Central memory CD4-positive, alpha-beta T cell (primary cell): ENCODE results near the gene NAIF1.
"Not testable (repeated sequence)": the region's sequence is repeated elsewhere in the genome, so short reads cannot be mapped to it uniquely, and the experiment has no call there.

Experiments used
- DNase-seq: peaks from one replicate; pipeline ENCODE4 v3.0.0; 2022

NAIF1 gene

DNA sequence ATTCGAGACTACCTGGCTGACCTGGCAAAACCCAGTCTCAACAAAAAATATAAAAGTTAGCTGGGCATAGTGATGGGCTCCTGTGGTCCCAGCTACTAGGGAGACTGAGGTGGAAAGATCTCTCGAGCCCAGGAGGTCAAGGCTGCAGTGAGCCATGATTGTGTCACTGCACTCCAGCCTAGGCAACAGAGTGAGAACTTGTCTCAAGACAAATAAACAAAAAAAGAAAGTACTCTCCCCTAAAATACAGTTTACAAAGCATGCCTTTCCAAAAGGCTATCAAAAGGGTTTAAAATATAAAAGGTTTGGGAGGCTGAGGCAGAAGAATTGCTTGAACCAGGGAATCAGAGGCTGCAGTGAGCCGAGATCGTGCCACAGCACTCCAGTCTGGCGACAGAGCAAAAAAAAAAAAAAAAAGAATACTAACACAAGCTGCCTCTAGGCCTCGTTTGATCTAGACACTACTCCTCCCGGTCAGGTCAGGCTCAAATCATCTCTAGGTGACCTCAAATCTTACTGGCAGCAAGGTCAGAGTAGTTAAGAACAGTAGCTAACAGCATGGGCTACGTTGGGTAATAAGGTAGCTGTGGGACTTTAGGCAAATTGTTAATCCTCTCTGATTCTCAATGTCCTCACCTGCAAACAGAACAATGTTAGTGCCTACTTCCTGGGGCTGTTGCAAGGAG, 9.3 kb downstream of the NAIF1 start:
- DNase-seq: no peak

DNA sequence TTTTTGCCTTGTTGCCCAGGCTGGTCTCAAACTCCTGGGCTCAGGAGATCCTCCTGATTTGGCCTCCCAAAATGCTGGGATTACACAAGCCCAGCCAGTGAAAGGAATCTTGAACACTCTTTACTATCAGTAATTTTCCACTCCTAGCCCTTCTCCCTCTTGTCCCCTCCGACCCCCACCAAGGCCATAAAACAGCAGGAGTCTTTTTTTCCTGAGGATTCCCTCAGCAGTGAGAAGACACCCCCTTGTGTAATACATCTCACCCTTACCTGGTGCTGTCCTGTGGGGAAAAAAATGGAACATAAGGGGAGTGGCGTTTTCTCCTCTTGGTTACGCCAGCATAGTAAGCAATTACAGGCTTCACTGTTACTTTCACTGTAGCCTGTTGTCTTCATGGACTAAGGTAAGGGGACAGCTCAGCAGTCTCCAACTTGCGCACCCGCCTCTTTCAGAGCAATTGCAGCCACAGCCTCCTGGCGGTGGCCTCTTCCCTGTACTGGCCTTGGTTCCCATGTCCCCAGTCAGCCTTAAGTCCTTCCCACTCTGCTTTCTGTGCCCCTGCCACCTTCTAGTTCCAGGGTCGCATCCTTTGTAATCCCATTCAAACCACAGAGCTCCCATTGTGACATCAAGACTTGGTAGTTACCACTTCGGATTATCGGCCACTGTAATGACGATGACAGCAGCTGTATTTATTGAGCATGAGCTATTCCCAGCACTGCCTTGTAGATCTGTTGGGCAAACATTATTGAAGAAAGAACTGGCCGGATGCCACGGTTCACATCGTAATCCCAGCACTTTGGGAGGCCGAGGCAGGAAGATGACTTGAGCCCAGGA, 10.0 kb downstream of the NAIF1 start:
- DNase-seq: no peak

DNA sequence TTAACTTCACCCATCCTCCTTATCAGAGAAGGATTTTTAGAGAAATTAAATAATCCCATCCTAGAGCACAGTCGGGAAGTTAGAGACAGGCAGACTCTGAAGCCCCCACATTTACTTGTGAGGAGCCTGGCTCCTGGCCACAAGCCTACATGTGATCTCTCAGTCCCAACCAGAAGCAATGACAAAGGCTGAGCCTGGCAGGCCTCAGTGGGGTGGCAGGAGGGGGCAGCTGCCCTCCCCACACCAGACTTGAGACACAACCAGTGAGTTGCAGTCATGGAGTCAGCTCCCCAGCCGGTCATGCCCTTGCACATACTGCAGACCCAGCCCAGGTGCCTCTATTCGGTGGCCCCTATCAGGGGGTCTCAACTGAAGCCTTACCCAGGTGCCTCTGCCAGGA, 11.0 kb downstream of the NAIF1 start:
- no peak for DNase-seq

DNA sequence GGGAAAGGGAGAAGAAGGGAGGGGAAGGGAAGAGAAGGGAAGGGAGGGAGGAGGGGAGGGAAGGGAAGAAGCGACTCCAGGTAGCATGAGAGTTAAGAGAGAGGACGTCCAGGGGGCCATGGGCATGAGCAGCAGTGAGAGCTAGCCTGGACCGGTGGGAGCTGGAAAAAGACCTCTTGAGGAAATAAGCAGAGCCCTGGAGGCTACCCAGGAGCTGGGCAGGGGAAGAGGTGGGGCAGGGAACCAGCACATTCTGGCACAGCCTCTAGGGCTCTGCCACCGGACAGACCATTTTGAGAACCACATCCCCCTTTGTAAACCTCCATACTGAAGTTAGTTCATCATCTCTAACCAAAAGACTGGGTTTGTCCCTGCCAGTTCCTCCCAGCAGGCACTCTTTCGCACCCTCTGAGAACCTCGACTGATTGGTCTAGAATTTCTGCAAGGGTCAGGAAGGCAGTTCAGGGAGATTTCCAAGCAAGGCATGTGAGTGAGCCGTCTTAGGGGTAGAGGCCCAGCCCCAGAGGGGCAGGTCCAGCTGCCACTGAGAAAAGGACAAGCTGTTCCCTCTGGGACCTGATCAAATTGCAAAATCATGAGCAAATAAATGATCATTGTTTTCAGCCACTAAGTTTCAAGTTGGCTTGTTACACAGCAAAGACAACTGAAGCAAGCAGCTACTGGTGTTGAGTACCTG, 11.6 kb downstream of the NAIF1 start:
- no peak for DNase-seq

DNA sequence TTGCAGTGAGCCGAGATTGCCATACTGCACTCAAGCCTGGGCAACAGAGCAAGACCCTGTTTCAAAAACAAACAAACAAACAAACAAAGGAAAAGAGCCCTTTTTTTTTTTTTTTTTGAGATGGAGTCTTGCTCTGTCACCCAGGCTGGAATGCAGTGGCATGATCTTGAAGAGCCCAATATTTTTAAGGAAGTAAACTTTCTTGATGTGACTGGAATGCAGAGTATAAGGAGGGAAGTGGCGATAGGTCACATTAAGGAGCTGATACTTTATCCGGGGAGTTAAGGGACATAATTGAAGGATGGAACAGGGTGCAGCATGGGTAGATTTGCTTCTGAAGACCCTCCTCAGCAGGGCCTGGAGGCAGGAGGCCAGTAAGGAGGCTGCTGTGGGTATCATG, 13.0 kb downstream of the NAIF1 start:
- DNase-seq: no peak

DNA sequence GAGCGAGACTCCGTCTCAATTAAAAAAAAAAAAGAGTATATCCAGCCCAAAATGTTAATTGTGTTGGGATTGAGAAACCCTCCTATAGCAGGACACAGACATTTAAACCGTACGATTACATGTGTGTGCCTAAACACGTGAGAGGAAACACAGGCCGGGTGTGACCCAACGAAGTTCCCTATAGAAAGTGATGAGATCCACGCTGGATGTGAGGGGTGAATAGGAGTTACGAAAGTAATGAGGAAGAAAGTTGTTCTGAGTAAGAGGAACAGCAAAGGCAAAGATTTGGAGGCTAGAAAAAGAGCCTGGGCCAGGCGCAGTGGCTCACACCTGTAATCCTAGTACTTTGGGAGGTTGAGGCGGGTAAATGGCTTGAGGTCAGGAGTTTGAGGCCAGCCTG, 13.6 kb downstream of the NAIF1 start:
- DNase-seq: no peak

DNA sequence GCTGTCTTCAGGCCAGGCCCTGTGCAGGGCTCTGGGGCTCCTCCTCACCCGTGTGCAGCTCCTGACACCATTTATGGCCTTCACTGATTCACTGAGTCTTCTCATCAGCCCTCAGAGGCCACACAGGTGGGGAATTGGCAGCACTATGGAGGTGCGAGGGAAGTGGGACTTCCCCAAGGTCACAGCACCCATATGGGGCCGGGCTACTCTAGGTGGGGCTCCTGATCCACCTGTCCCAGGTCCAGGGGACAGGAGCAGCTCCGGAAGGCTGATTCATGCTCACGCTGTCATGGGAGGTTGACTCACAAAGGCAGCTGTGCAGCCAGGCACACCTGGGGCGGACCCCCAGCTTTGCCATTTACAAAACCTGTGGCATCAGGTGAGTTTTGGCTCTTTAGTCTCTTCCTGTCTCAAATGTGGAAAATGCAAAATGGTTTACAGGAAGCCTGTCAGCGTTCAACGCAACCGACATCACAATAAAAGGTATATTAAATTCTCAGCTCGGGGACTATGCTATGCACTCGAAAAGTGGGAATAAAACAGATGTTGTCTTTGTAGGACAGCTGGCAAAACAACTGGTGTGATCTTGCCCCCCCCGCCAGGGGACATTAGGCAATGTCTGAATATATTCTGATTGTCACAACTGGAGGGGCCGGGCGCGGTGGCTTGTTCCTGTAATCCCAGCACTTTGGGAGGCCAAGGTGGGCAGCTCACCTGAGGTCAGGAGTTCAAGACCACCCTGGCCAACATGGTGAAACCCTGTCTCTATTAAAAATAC, 15.0 kb downstream of the NAIF1 start:
- DNase-seq: no peak

DNA sequence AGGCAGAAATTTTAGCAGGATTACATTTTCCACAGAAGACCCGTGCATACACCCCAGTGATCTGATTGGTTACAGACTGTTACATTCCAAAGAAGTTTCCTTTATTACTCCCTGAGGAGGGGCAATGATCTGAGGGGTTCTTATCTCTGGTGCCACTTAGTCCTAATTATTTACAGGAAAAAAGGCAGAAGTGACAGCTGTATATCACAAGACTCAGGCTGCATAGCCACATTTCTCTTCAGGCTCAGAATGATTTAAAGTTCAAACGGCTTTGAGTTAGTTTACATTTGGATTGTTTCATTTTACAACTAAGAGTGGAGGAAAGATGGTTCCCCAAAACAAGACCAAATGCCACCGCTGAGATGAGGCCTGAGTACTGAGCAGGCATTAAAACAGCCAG, 17.3 kb downstream of the NAIF1 start:
- no peak for DNase-seq

DNA sequence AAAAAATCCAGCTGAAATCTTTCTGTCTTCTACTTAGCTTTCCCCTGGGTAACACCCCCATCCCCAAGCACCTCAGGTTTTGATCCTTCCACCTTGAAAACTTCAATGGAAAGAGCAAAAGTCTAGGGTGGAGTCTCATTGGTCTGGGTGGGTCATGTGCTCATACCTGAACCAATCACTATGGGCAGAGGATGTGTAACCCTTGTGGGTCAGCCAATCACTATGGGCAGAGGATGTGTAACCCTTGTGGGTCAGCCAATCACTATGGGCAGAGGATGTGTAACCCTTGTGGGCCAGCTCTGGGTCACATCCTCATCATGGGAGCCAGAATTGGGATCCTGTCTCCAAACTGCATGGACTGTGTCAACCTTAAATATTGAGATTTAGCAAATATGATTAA, 18.5 kb downstream of the NAIF1 start:
- DNase-seq: no peak

DNA sequence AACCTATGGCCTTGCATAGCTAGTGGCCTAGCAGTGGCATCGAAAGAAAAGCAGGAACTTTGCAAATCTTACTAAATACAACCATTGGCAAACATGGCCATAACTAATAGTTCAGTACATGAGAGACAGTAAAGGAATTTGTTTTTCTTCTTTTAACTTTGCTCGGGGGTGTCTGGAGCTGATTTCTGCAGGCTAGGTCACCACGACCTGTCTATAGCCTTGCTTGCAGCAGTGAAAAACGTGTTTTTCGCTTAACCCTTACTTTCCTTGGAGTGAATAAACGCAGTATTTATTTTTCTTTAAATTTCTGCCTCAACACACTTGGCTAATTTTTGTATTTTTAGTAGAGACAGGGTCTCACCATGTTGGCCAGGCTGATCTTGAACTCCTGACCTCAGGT, 19.9 kb downstream of the NAIF1 start:
- no peak for DNase-seq

DNA sequence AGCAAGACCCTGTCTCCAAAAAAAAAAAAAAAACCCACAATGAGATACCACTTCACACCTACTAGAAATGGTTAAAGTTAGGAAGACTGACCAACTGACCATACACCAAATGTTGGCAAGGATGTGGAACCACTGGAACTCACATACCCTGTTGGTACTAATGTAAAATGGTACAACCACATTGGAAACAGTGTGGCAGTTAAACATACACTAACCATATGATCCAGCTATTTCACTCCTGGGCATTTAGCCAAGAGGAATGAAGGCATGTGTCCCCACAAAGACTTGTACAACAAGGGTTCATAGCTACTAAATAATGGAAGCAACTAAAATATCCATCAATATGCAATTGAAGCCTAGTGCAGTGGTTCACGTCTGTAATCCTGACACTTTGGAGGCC, 21.3 kb downstream of the NAIF1 start:
- no peak for DNase-seq

DNA sequence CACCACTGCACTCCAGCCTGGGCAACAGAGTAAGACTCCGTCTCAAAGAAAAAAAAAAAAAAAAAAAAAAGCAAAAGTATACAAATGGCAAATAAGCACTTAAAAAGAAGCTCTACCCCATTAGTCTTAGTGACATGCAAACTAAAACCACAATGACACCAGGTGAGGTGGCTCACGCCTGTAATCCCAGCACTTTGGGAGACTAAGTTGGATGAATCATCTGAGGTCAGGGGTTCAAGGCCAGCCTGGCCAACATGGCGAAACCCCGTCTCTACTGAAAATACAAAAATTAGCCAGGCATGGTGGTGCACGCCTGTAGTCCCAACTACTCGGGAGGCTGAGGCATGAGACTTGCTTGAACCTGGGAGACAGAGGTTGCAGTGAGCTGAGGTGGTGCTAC, 21.7 kb downstream of the NAIF1 start:
- DNase-seq: not testable (repeated sequence)

DNA sequence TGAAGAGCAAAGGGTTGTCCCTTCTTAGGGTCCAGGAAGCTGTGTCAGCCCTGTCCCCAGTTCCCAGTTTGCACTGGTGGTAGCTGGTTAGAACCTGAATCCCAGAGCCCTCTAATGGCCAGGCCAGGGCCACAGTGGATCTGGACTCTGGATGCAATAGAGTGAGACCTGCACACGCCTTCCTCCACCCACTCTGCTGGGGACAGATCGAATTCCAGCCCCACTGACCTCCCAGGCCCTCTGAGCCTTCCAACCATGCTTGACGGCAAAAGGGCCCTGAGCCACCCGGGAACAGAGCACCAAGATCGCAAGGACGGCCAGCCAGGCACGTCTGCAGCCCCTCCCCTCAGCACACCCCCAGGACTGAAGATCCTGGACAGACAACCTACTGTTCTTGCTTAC, 23.7 kb downstream of the NAIF1 start:
- no peak for DNase-seq

DNA sequence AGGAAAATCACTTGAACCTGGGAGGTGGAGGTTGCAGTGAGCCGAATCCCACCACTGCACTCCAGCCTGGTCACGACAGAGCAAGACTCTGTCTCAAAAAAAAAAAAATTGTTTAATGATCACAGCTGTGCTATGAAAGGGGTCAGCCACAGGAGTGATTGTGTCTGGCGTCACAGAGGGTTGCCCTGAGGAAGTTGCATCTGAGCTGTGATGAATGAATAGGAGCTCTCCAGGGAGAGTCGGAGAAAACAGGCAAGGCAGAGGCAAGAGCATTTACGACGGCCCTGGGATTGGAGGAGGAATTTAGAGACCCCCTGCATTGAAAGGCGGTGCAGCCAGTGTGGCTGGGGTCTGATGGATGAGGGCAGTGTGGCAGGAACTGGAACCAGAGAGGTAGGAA, 25.1 kb downstream of the NAIF1 start:
- DNase-seq: no peak

DNA sequence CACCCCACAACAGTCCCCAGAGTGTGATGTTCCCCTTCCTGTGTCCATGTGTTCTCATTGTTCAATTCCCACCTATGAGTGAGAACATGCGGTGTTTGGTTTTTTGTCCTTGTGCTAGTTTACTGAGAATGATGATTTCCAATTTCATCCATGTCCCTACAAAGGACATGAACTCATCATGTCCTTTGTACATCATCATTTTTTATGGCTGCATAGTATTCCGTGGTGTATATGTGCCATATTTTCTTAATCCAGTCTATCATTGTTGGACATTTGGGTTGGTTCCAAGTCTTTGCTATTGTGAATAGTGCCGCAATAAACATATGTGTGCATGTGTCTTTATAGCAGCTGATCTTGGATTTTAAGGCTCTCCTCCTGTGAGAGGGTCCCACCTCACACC, 26.3 kb downstream of the NAIF1 start:
- not testable (repeated sequence) for DNase-seq

DNA sequence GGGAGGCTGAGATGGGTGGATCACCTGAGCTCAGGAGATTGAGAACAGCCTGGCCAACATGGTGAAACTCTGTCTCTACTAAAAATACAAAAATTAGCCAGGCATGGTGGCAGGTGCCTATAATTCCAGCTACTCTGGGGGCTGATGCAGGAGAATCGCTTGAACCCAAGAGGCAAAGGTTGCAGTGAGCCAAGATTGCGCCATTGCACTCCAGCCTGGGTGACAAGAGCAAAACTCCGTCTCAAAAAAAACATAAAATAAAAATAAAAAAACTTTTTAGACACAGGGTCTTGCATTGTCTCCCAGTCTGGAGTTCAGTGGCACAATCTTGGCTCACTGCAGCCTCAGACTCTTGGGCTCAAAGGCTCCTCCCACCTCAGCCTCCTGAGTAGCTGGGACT, 30.6 kb downstream of the NAIF1 start:
- not testable (repeated sequence) for DNase-seq

DNA sequence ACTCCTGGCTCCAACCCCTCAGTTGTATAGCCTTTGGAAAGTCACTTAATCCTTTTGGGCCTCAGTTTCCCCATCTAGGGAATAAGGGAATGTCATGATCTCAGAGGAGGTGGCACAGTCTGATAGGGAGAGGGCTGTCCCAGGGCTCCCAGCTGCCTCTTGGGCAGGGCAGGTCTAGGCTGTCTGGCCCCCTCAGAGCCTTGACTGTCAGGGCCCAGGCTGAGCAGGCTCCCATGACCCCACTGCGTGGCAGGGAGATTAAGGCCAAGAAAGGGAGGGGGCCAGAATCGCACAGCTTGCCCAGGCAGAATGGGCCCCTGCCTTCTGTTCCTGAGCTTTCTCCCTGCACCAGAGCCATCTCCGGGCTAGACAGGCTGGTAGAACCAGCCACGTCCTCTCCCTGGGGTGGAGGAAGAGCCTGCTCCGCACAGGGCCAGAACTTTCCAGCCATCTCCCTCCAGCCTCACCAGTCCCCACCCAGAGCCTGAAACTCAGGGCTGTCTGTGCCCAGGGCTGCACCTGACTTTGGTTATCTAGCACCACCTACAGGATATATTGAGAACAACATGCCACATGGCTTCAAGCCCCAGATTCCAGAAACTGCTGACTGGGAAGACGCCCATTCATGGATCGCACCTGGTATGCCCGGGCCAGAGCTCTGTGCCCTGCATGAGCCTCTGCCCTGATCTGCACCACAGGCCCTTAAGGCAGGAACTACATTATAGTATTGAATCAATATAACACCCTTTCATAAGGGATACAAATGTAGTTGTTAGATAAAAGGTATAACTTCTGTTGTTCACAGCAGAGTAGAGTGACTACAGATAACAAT, 32.1 kb downstream of the NAIF1 start:
- DNase-seq: peak; percentile 77

DNA sequence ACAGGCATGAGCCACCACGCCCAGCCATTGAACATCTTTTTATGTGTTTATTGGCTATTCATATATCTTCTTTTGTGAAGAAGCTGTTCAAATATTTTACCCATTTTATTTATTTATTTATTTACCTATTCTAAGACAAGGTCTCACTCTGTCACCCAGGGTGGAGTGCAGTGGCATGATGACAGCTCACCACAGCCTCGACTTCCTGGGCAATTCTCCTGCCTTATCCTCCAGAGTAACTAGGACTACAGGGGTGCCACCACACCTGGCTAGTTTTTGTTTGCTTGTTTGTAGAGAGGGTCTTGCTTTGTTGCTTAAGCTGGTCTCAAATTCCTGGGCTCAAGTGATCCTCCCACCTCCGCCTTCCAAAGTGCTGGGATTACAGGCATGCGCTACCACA, 33.5 kb downstream of the NAIF1 start:
- no peak for DNase-seq

DNA sequence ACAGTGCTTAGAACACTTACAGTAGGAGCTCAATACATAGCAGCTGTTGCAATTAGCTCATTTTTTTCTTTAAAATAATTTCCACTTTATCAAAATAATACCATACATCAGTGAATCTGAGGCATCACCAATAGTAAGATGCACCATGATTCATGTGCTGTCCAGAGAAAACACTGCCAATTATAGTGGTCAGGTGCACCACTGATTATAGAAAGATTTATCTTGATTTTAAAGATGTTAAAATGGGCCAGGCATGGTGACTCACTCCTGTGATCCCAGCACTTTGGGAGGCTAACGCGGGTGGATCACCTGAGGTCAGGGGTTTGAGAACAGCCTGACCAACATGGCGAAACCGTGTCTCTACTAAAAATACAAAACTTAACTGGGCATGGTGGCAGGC, 39.4 kb downstream of the NAIF1 start:
- no peak for DNase-seq

DNA sequence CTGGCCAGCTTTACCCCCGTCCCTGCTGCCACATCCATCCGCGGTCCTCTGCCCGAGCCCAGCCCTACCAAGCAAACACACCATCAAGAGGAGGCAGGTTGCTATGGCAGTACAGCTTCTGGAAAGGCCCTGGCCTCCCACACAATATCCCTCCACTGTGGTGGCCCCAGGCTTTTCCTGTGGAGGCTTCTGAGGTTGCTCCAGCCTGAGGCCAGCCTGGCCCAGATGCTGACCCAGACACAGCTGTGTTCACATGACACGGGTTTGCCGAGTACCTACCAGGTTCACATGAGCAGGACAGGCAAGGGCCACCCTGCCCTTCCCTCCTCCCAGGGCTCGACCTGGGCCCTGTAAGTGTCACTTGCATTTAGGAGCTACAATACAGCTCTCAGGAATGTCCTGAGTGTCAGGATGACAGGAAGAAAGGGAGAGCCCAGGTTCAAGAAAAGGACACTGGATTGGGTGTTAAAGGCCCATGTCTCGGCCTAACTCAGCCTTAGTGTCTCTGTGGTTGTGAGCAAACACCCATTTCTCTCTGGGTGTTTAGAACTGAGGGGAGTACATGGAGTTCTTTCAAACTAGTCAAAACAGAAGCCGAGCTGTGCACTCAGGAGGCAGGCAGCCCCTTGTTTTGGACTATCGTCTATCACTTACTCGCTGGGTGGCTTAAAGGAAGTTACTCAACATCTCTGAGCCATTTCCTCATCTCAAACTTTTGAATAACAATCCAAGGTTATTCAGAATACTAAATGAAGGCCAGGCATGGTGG, 40.2 kb downstream of the NAIF1 start:
- peak; percentile 44 for DNase-seq

DNA sequence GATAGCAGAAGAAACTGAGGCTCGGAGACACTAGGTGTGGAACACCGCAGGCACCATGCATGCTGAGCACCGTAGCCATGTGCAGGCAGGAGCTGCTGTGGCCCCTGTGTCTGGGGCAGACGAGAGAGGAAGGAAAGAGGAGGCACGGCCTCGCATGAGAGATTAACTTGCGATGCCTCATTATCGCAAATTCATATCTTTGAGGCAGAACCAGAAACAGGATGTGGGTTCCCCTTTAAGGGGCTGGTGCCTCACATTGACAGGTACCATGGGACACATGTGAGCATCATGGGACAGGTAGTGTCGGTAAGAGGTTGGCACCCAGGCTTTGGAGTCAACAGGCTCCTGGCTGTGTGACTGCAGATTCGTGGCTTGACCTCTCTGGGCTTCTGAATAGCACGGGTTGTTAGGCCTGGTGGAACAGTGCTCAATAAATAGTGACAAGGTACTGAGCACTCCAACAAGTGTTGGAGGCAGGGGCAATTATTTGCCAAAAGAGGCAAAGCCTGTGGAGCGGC, 40.8 kb downstream of the NAIF1 start:
- DNase-seq: peak; percentile 95
